Panc1 (cell line): ENCODE results near the gene ZNF521.

Experiments
- POLR2AphosphoS5 ChIP-seq: IDR thresholded peaks from 2 replicates; pipeline ENCODE4 v1.6.1; 2012; ENCODE audit warnings: mild to moderate bottlenecking, low read depth, low read length, moderate library complexity
- SIN3A ChIP-seq: IDR thresholded peaks from 2 replicates; pipeline ENCODE4 v1.6.1; 2012; ENCODE audit warnings: low read depth, mild to moderate bottlenecking, low read length, moderate library complexity, borderline replicate concordance; ENCODE audit not compliant: insufficient read depth
- TCF7L2 ChIP-seq: IDR thresholded peaks from 2 replicates; pipeline ENCODE4 v1.6.1; 2011; ENCODE audit warnings: mild to moderate bottlenecking, low read depth, low read length, inconsistent platforms
- TF ChIP-seq, protein P1 (sequence below): fragments of 450-650 bp; IDR thresholded peaks from 2 replicates; pipeline ENCODE4 v1.5.1; 2017; ENCODE audit warnings: mild to moderate bottlenecking
- TF ChIP-seq, protein P2 (sequence below), 2 experiments: IDR thresholded peaks; 2 replicates each; pipeline ENCODE4 v1.6.1; 2011 to 2012; ENCODE audit warnings: low read depth in 2 of 2, control low read depth in 1 of 2, low read length in 1 of 2, mild to moderate bottlenecking in 1 of 2, moderate library complexity in 1 of 2; ENCODE audit not compliant: insufficient read depth in 1 of 2

DNA sequence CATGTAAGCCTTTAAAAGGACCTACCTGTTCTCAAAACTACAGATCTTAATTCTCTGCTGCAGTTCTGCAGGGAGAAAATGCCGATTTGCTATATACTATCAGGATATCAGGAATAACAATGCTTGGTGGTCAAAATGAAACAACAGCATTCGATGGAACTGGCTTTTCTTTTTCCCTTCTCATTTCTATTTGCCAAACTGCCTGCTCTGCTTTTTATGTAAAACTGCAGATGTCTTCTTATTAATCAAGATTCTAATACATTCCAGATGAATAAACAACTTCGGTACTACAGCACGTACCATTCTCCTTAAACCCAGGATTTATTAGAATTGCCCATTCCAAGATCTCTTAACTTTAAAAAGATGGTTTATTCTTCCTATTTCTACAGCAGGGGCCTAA is 100.9 kb downstream of the ZNF521 start:
- TF ChIP-seq, protein P1, sequence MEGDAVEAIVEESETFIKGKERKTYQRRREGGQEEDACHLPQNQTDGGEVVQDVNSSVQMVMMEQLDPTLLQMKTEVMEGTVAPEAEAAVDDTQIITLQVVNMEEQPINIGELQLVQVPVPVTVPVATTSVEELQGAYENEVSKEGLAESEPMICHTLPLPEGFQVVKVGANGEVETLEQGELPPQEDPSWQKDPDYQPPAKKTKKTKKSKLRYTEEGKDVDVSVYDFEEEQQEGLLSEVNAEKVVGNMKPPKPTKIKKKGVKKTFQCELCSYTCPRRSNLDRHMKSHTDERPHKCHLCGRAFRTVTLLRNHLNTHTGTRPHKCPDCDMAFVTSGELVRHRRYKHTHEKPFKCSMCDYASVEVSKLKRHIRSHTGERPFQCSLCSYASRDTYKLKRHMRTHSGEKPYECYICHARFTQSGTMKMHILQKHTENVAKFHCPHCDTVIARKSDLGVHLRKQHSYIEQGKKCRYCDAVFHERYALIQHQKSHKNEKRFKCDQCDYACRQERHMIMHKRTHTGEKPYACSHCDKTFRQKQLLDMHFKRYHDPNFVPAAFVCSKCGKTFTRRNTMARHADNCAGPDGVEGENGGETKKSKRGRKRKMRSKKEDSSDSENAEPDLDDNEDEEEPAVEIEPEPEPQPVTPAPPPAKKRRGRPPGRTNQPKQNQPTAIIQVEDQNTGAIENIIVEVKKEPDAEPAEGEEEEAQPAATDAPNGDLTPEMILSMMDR: no peak
- TF ChIP-seq POLR2AphosphoS5 (no peak), TCF7L2 (no peak), SIN3A (no peak)
- TF ChIP-seq, protein P2, sequence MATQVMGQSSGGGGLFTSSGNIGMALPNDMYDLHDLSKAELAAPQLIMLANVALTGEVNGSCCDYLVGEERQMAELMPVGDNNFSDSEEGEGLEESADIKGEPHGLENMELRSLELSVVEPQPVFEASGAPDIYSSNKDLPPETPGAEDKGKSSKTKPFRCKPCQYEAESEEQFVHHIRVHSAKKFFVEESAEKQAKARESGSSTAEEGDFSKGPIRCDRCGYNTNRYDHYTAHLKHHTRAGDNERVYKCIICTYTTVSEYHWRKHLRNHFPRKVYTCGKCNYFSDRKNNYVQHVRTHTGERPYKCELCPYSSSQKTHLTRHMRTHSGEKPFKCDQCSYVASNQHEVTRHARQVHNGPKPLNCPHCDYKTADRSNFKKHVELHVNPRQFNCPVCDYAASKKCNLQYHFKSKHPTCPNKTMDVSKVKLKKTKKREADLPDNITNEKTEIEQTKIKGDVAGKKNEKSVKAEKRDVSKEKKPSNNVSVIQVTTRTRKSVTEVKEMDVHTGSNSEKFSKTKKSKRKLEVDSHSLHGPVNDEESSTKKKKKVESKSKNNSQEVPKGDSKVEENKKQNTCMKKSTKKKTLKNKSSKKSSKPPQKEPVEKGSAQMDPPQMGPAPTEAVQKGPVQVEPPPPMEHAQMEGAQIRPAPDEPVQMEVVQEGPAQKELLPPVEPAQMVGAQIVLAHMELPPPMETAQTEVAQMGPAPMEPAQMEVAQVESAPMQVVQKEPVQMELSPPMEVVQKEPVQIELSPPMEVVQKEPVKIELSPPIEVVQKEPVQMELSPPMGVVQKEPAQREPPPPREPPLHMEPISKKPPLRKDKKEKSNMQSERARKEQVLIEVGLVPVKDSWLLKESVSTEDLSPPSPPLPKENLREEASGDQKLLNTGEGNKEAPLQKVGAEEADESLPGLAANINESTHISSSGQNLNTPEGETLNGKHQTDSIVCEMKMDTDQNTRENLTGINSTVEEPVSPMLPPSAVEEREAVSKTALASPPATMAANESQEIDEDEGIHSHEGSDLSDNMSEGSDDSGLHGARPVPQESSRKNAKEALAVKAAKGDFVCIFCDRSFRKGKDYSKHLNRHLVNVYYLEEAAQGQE (IDR thresholded peaks at IDR 0.05; ENCODE audit: insufficient read depth in 1 of 2, low read depth in 2 of 2, low read length in 1 of 2): no peak
